NCI-H2081 (cell line): Measurements from ENCODE around the gene AMZ2.
"Not testable (repeated sequence)": the region's sequence is repeated elsewhere in the genome, so short reads cannot be mapped to it uniquely, and the experiment has no call there.

ENCODE experiments used
- DNase-seq, 2 experiments: peaks; one replicate each; lab custom pipeline; 2025; lab: John Stamatoyannopoulos, UW

Gene AMZ2

GRCh38 chr17:68249354-68249765, 1.5 kb downstream of the AMZ2 start:
- DNase-seq: no peak

DNA sequence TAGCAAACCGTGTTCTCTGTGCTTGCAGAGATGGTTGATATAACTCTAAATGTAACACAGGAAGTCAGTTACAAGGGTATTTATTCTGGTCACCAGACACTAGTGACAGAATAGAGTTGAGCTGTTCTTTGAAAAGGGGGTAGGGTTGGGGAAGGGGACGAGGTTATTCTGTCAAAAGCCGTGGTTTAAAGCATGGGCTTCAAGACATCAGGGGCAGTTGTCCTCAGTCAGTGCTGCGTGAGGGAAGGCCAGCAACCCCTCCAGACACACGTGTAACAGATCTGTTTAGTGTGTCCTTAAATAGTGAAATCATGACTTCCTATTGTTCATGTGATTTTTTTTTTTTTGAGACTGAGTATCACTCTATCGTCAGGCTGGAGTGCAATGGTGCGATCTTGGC, 5.6 kb downstream of the AMZ2 start:
- not testable (repeated sequence) for DNase-seq

- DNase-seq: no peak
These were observed 7.3 kb downstream of the AMZ2 start for GRCh38 chr17:68255151-68255550.

- no peak for DNase-seq
These were observed 8.1 kb downstream of the AMZ2 start for GRCh38 chr17:68255731-68256538.

GRCh38 chr17:68256701-68257100, 8.9 kb downstream of the AMZ2 start:
- not testable (repeated sequence) for DNase-seq

DNA sequence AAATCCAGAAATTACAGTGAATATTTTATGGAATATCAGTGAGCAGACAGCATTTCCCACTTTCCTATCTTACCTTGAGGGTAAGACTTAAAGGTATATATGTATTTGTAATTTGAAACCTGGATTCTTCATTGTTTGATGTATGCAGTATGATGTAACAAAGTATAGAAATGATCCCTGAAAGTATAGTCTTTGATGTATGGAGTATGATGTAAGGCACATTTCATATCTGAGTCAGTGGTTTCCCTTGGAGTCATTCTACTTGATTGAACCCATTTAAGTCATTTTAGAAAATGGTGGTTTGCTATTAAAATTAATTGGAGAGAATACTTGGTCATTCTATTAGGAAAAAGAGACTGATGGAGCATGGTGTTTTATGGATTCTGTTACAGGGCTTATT, 10.1 kb downstream of the AMZ2 start:
- DNase-seq: no peak

DNA sequence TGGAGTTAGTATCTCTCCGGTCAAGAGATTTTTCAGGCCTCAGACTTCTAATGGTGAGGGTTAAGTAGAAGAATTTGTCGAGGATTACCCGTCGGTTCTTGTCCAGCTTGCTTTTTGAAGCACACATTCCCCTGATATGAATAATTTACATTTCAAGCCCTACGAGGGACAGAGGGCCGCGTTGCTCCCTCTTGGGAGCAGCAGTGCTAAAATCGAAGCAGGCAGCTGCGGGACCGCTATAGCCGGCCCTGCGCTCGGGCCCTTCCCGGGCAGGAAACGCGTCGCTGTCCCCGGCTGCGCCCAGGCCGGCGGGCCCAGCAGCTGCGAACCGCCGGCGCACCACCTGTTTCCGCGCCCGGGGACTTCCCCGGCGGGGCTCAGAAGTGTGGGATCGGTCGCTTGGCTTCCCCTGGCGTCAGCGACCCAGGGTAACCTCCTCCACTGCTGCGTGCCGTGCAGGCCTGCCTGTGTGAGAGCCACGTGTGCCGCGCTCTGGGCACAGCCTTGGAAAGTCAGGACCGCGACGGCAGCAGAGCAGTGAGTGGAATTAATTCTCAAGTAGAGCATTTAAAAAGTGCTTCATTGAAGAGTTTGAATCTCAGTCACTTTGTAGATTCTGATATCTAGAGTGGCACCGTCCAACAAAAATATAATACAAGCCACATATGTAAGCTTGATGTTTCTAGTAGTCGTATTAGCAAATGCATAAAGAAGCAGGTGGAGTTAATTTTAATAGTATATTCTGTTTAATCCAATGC, 11.2 kb downstream of the AMZ2 start:
- DNase-seq: not testable (repeated sequence)

GRCh38 chr17:68259648-68259951, 11.8 kb downstream of the AMZ2 start:
- DNase-seq: not testable (repeated sequence)

- DNase-seq: no peak
These were observed 12.4 kb downstream of the AMZ2 start for GRCh38 chr17:68260051-68260762.

DNA sequence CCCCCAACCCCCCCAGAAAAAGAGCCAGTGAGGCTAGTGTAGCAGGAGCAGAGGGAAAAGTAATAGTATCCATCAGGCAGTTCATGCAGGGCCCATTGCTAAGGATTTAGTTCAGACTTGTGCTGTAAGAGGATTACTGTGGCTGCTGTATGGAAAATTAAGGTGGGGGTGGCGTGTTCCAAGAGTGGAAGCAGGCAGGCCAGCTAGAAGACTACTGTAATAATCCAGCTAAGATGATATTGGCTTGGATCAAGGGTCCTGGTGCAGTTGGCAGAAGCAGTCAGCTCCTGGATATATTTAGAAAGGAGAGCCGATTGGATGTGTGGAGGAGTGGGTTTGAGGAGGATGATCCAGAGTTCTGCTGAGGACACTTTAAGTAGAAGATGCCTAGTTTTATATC, 14.6 kb downstream of the AMZ2 start:
- DNase-seq: not testable (repeated sequence)

GRCh38 chr17:68263101-68263681, 15.3 kb downstream of the AMZ2 start:
- peak; percentile 59 to 61 for DNase-seq

- not testable (repeated sequence) for DNase-seq
These were observed 18.0 kb downstream of the AMZ2 start for GRCh38 chr17:68265833-68266232.

DNA sequence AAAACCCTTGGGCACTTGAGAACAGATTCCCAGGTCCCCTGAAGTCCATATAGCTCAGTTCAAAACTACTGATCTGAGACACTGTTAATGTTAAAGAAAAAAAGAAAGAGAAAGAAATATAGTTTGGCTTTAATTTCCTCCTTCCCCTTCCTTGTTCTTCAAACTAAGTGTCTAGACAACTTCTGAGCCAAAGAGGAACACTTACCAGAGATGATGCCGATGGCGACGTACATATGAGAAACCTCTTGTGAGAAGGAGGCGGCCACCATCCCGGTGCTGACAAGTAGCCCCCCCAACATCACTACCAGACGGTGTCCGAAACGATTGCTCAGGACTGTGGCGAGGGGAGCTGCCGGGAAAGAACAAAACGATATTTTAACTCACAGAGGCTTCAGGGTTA, 25.9 kb downstream of the AMZ2 start:
- DNase-seq: no peak

DNA sequence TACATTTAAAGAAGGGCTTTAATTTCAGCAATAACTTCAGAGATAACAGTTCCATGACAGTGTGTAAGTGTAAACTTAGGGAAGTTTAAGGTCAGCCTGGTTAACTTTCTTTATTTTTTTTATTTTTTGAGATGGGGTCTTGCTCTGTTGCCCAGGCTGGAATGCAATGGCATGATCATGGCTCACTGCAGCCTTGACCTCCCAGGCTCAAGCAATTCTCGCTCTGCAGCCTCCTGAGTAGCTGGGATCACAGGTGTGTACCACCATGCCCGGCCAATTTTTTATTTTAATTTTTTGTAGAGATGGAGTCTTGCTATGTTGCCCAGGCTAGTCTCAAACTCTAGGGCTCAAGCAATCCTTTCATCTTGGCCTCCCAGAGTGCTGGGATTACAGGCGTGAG, 28.5 kb downstream of the AMZ2 start:
- DNase-seq: not testable (repeated sequence)

DNA sequence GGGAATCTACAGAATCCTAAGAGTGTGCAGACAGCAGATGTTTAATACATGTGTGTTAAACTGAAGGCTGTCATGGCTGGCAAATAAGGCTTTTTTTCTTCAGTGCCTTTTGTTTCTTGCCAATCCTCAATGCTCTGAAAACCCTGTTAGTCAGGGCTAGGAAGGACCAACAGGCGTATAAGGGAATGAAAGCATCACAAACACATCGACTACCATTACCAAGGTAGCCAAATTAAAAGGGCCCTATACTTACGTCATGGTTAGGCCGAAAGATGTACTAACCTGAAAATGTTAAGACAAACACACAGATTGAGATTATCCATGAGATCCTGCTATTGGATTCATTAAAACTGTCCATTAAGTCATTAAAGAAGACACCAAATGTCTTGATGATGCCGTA, 30.0 kb downstream of the AMZ2 start:
- DNase-seq: no peak

DNA sequence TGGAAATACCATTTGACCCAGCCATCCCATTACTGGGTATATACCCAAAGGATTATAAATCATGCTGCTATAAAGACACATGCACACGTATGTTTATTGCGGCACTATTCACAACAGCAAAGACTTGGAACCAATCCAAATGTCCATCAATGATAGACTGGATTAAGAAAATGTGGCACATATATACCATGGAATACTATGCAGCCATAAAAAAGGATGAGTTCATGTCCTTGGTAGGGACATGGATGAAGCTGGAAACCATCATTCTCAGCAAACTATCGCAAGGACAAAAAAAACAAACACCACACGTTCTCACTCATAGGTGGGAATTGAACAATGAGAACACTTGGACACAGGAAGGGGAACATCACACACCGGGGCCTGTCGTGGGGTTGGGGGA, 34.1 kb downstream of the AMZ2 start:
- not testable (repeated sequence) for DNase-seq

- no peak for DNase-seq
These were observed 40.5 kb downstream of the AMZ2 start for GRCh38 chr17:68288375-68288774.

DNA sequence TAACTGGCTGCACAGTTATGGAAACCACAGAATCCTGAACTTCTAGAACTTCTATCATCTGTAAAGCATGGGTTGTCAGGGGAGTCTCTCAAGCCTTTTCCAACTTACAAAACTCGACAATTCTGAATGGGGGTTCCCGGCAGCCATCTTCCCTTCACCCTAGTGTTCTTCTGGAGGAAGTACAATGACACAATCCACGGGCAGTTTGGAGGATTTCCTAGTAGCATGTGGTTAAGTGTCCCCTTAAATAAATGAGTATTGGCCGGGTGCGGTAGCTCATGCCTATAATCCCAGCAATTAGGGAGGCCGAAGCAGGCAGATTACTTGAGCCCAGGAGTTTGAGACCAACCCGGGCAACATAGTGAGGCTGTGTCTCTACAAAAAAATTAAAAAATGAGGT, 41.0 kb downstream of the AMZ2 start:
- DNase-seq: no peak

GRCh38 chr17:68289473-68289872, 41.6 kb downstream of the AMZ2 start:
- DNase-seq: no peak

GRCh38 chr17:68289936-68290267, 42.1 kb downstream of the AMZ2 start:
- no peak for DNase-seq

GRCh38 chr17:68290268-68290954, 42.6 kb downstream of the AMZ2 start:
- DNase-seq: no peak
